ENCODE data around the gene FSHR.

Gene FSHR

GRCh38 chr2:49043405-49043982 lies 110.8 kb downstream of the FSHR start:
- no peak for DNase-seq (ENCODE audit: low read depth)
- H3K4me3 ChIP-seq (ENCODE audit: control insufficient read depth, low read depth, low read length) = no peak overlapping the region
- TF ChIP-seq CTCF (conservative IDR thresholded peaks at IDR 0.05; ENCODE audit: control insufficient read depth, insufficient read depth, low read depth, low read length) = no peak

- no peak for TF ChIP-seq CTCF (conservative IDR thresholded peaks at IDR 0.05; ENCODE audit: control insufficient read depth, insufficient read depth, low read depth, low read length)
- H3K4me3 ChIP-seq (ENCODE audit: control insufficient read depth, low read depth, low read length) = no peak overlapping the region
- no peak for DNase-seq (ENCODE audit: low read depth)
These were observed 111.8 kb downstream of the FSHR start for GRCh38 chr2:49042488-49042887.

DNA sequence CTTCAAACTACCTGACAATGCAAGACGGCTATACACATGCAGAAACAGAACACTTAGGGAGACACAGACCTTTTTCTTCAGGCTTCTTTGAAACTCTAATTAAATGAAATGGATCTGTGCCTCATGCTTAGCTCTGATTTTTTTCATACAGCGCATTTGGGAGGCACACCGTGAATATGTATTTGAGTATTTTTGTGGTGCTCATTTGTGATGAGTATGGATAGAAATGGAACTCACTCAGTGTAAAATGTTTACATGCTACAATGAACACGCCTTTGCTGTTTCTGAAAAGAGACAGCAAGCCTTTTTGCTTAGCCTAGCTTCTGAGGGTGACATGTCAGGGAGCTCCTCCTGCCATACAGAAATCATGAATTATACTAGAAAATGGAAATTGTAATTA lies 113.3 kb downstream of the FSHR start:
- H3K4me3 ChIP-seq (ENCODE audit: control insufficient read depth, low read depth, low read length) = no peak overlapping the region
- no peak for DNase-seq (ENCODE audit: low read depth)
- TF ChIP-seq CTCF (conservative IDR thresholded peaks at IDR 0.05; ENCODE audit: control insufficient read depth, insufficient read depth, low read depth, low read length) = no peak

- H3K4me3 ChIP-seq (ENCODE audit: control insufficient read depth, low read depth, low read length) = no peak overlapping the region
- no peak for TF ChIP-seq CTCF (conservative IDR thresholded peaks at IDR 0.05; ENCODE audit: control insufficient read depth, insufficient read depth, low read depth, low read length)
- no peak for DNase-seq (ENCODE audit: low read depth)
These were observed 117.1 kb downstream of the FSHR start for GRCh38 chr2:49037197-49037596.

DNA sequence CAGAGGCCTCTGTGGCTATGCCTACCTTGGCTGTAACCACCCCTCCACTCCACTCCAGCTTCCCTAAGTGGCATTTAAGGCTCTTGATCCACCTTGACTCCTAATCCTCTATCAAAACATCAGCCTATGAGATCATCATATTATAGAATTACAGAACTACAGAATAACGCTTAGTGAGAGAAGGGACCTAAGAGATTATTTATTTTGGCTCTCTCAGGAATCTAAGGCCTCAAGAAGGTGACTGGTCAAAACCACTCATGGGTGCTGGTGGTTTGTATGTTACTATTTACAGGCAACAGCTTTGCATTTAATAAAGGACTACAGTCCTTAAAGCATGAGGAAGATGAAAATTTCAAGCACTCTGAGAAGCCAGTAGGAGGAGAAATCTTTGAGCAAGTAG lies 118.8 kb downstream of the FSHR start:
- no peak for TF ChIP-seq CTCF (conservative IDR thresholded peaks at IDR 0.05; ENCODE audit: control insufficient read depth, insufficient read depth, low read depth, low read length)
- H3K4me3 ChIP-seq (ENCODE audit: control insufficient read depth, low read depth, low read length) = no peak overlapping the region
- no peak for DNase-seq (ENCODE audit: low read depth)

- DNase-seq (ENCODE audit: low read depth) = no peak
- no peak for TF ChIP-seq CTCF (conservative IDR thresholded peaks at IDR 0.05; ENCODE audit: control insufficient read depth, insufficient read depth, low read depth, low read length)
- H3K4me3 ChIP-seq (ENCODE audit: control insufficient read depth, low read depth, low read length) = no peak overlapping the region
These were observed 120.7 kb downstream of the FSHR start for GRCh38 chr2:49033394-49034185.
